ENCODE results near the gene DNAI4. TPM values are rescaled to one million over a fixed set of nuclear protein-coding genes. Genes with fewer than 3 reads are reported as not detected.

The DNAI4 gene
- total RNA-seq, 4 donors from 2014 or later, result 4.9 to 6.2 (median 5.5) TPM

DNA sequence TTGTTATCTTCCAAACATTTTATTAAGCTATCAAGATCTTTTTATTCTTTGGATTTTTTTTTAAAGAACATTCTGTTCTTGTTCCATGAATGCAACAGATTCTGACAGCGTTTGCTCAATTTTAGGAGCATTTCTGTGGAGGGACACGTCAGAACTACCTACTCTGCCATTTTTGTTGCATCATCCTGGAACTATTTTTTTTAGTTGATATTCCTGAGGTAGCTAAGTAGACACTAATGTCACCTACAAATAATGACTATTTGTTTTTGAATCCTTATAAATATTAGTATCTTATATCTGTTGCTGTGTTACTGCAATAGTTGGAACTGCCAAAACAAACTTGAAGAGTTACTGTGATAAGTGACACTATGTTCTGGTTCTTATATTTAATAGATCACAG lies 57.2 kb downstream of the DNAI4 start:
- Histone ChIP-seq H3K4me1 (no peaks in the 10 kb centered on the region), H3K9me3 (no peaks in the 10 kb centered on the region), H3K4me3 (no peak overlapping the region), H3K27ac (replicated peaks in 1 of 4) (no peak overlapping the region), H3K27me3 (no peaks in the 10 kb centered on the region), H3K36me3 (no peaks in the 10 kb centered on the region)
- WGBS, result 92% methylated on average over 2 of the region's 2 CpGs
- TF ChIP-seq POLR2A (IDR thresholded peaks at IDR 0.05; ENCODE audit: low read depth) (no peak), EP300 (IDR thresholded peaks at IDR 0.05) (no peak), POLR2AphosphoS5 (IDR thresholded peaks at IDR 0.05) (no peak)
- TF ChIP-seq, protein P1, sequence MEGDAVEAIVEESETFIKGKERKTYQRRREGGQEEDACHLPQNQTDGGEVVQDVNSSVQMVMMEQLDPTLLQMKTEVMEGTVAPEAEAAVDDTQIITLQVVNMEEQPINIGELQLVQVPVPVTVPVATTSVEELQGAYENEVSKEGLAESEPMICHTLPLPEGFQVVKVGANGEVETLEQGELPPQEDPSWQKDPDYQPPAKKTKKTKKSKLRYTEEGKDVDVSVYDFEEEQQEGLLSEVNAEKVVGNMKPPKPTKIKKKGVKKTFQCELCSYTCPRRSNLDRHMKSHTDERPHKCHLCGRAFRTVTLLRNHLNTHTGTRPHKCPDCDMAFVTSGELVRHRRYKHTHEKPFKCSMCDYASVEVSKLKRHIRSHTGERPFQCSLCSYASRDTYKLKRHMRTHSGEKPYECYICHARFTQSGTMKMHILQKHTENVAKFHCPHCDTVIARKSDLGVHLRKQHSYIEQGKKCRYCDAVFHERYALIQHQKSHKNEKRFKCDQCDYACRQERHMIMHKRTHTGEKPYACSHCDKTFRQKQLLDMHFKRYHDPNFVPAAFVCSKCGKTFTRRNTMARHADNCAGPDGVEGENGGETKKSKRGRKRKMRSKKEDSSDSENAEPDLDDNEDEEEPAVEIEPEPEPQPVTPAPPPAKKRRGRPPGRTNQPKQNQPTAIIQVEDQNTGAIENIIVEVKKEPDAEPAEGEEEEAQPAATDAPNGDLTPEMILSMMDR (IDR thresholded peaks at IDR 0.05), result no peak
- intact Hi-C loops (cut with DNase I), result no loop called here
- DNase-seq (ENCODE audit: extremely low spot score), result no peak

- no peak for DNase-seq (ENCODE audit: extremely low spot score)
- Histone ChIP-seq H3K9me3 (no peaks in the 10 kb centered on the region), H3K4me1 (no peaks in the 10 kb centered on the region), H3K27ac (replicated peaks in 1 of 4) (no peak overlapping the region), H3K36me3 (no peaks in the 10 kb centered on the region), H3K27me3 (no peaks in the 10 kb centered on the region), H3K4me3 (no peak overlapping the region)
- TF ChIP-seq, protein P1 (IDR thresholded peaks at IDR 0.05), result no peak
- TF ChIP-seq POLR2A (IDR thresholded peaks at IDR 0.05; ENCODE audit: low read depth), result no peak
- no peak for TF ChIP-seq POLR2AphosphoS5 (IDR thresholded peaks at IDR 0.05)
- no peak for TF ChIP-seq EP300 (IDR thresholded peaks at IDR 0.05)
- 85% methylated on average over 3 of the region's 3 CpGs for WGBS
- intact Hi-C loops (cut with DNase I), result no loop called here
These were observed 64.1 kb downstream of the DNAI4 start for GRCh38 chr1:66860529-66860928.

DNA sequence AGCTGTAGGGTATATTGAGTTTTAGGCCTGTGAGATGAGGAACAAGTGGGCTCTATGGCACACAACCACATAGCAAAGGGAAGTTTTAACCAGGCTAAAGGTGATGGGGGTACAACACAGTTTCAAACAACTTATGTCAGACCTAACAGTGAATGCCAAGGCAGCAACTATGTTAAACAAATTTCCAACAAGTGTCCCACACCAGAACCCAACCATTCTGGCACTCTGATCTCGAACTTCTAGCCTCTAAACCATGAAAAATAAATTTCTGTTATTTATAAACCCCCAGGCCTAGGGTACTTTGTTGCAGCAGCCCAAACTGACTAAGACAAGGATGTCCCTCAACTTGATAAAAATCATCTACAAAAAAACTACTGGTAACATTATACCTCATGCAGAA lies 71.3 kb downstream of the DNAI4 start:
- no peak overlapping the region for H3K27ac ChIP-seq (replicated peaks in 1 of 4)
- H3K27me3 ChIP-seq, result no peaks in the 10 kb centered on the region
- no peaks in the 10 kb centered on the region for H3K4me1 ChIP-seq
- H3K9me3 ChIP-seq, result no peaks in the 10 kb centered on the region
- no peaks in the 10 kb centered on the region for H3K36me3 ChIP-seq
- intact Hi-C loops (cut with DNase I), result no loop called here
- H3K4me3 ChIP-seq, result no peak overlapping the region
- 84% methylated on average over 1 of the region's 1 CpG for WGBS
- no peak for DNase-seq (ENCODE audit: extremely low spot score)
- TF ChIP-seq, protein P1 (IDR thresholded peaks at IDR 0.05), result no peak
- TF ChIP-seq POLR2AphosphoS5 (IDR thresholded peaks at IDR 0.05), result no peak
- no peak for TF ChIP-seq EP300 (IDR thresholded peaks at IDR 0.05)
- no peak for TF ChIP-seq POLR2A (IDR thresholded peaks at IDR 0.05; ENCODE audit: low read depth)

DNA sequence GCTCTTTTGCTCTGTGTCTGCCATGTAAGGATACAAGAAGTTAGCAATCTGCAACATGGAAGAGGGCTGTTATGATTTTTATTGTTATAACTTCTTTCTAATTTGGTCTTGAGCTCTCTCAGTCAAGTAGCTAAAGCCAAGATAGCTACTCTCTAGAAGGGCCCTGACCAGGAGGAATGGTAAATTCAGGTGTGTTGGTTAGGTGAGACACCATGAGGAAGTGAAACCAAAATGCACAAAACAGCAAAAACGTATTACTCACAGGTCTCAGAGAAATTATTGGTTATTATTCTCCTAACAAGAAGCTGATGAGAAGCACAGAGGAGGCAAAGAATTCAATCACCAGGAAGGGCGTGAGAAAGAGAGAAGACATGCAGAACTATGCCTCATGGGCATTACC lies 71.8 kb downstream of the DNAI4 start:
- no peak overlapping the region for H3K27ac ChIP-seq (replicated peaks in 1 of 4)
- no peaks in the 10 kb centered on the region for H3K9me3 ChIP-seq
- no peak for DNase-seq (ENCODE audit: extremely low spot score)
- 88% methylated on average over 2 of the region's 2 CpGs for whole genome bisulfite sequencing
- H3K27me3 ChIP-seq, result no peaks in the 10 kb centered on the region
- TF ChIP-seq POLR2A (IDR thresholded peaks at IDR 0.05; ENCODE audit: low read depth) (no peak), POLR2AphosphoS5 (IDR thresholded peaks at IDR 0.05) (no peak), EP300 (IDR thresholded peaks at IDR 0.05) (no peak)
- TF ChIP-seq, protein P1 (IDR thresholded peaks at IDR 0.05), result no peak
- no peaks in the 10 kb centered on the region for H3K36me3 ChIP-seq
- intact Hi-C loops (cut with DNase I), result no loop called here
- no peaks in the 10 kb centered on the region for H3K4me1 ChIP-seq
- H3K4me3 ChIP-seq, result no peak overlapping the region

- Histone ChIP-seq H3K36me3 (no peaks in the 10 kb centered on the region), H3K4me3 (no peak overlapping the region)
- no peak for TF ChIP-seq EP300 (IDR thresholded peaks at IDR 0.05)
- no peak for TF ChIP-seq POLR2A (IDR thresholded peaks at IDR 0.05; ENCODE audit: low read depth)
- no peak for TF ChIP-seq POLR2AphosphoS5 (IDR thresholded peaks at IDR 0.05)
- TF ChIP-seq, protein P1 (IDR thresholded peaks at IDR 0.05), result no peak
These were observed 73.7 kb downstream of the DNAI4 start for GRCh38 chr1:66850989-66851388.

More at GRCh38 chr1:66850989-66851388, 73.7 kb downstream of the DNAI4 start:
- WGBS, result 97% methylated on average over 1 of the region's 1 CpG
- no peak for DNase-seq (ENCODE audit: extremely low spot score)
- intact Hi-C loops (cut with DNase I), result no loop called here
- H3K9me3 ChIP-seq, result no peaks in the 10 kb centered on the region
- no peaks in the 10 kb centered on the region for H3K27me3 ChIP-seq
- no peak overlapping the region for H3K27ac ChIP-seq (replicated peaks in 1 of 4)
- no peaks in the 10 kb centered on the region for H3K4me1 ChIP-seq
